Dermis microvascular lymphatic vessel endothelial cell (primary cell): ENCODE results near the gene CFAP43. TPM values are rescaled to one million over a fixed set of nuclear protein-coding genes. Genes with fewer than 3 reads are reported as not detected.

Experiments used
- DNase-seq, 2 donors: peaks; one replicate each; pipeline versions ENCODE4 v3.0.0 to v3.0.0-alpha.2; 2010; ENCODE audit warnings: low read depth in 2 of 2
- total RNA-seq: library from RNA; depleted of rRNA; stranded (reverse); fragments of >200 nt; gene quantifications from 2 replicates; pipeline ENCODE4 v1.2.1, GENCODE V29; 2014

The CFAP43 gene
- under 0.01 TPM in 2 replicates for total RNA-seq

GRCh38 chr10:104231784-104232612 is at the start of gene CFAP43:
Gene CFAP43 (minus strand): TSS chr10:104232364. CDS start chr10:104232246, 118 bp downstream.
- DNase-seq: peak; percentile 90 to 96

GRCh38 chr10:104281694-104282093 is 49.5 kb upstream of the CFAP43 start:
- DNase-seq: no peak

GRCh38 chr10:104279550-104280259 is 47.5 kb upstream of the CFAP43 start:
- DNase-seq: no peak

- DNase-seq: no peak
Measured at GRCh38 chr10:104277785-104278184, 45.6 kb upstream of the CFAP43 start.

- no peak for DNase-seq
Measured at GRCh38 chr10:104276192-104276591, 44.0 kb upstream of the CFAP43 start.

- DNase-seq: peak in 1 of 2 donors; percentile 37
Measured at GRCh38 chr10:104274762-104275721, 42.9 kb upstream of the CFAP43 start.

GRCh38 chr10:104273899-104274575 is 41.9 kb upstream of the CFAP43 start:
- DNase-seq: no peak

GRCh38 chr10:104273286-104273685 is 41.1 kb upstream of the CFAP43 start:
- DNase-seq: no peak

GRCh38 chr10:104268713-104269645 is 36.8 kb upstream of the CFAP43 start, which contains the start of gene GSTO2:
Gene GSTO2 (plus strand): TSS chr10:104269184. CDS start chr10:104274916, 5,732 bp downstream.
- peak; percentile 95 to 99 for DNase-seq

GRCh38 chr10:104268405-104268712 is 36.2 kb upstream of the CFAP43 start:
- peak in 1 of 2 donors; percentile 37 for DNase-seq

GRCh38 chr10:104267721-104268404 is 35.7 kb upstream of the CFAP43 start:
- DNase-seq: no peak

GRCh38 chr10:104264783-104265182 is 32.6 kb upstream of the CFAP43 start:
- DNase-seq: no peak

GRCh38 chr10:104262055-104262454 is 29.9 kb upstream of the CFAP43 start:
- DNase-seq: no peak

GRCh38 chr10:104260775-104261115 is 28.6 kb upstream of the CFAP43 start:
- peak in 1 of 2 donors; percentile 88 for DNase-seq

- DNase-seq: peak in 1 of 2 donors; percentile 75
Measured at GRCh38 chr10:104259999-104260774, 28.0 kb upstream of the CFAP43 start.

- peak in 1 of 2 donors; percentile 22 for DNase-seq
Measured at GRCh38 chr10:104259456-104259855, 27.3 kb upstream of the CFAP43 start.

- peak in 1 of 2 donors; percentile 54 for DNase-seq
Measured at GRCh38 chr10:104258209-104258608, 26.0 kb upstream of the CFAP43 start.

GRCh38 chr10:104257235-104257634 is 25.1 kb upstream of the CFAP43 start:
- no peak for DNase-seq
